SK-N-SH treated with all-trans-retinoic acid at 6 μM for 48 hours (cell line): ENCODE data around the gene ENTR1.

Experiments
- ARNTL ChIP-seq: fragments of 450-650 bp; formaldehyde crosslinking; IDR thresholded peaks from 2 replicates; pipeline ENCODE4 v1.5.0; 2020; ENCODE audit warnings: low read depth, mild to moderate bottlenecking, moderate library complexity, borderline replicate concordance
- CREB5 ChIP-seq: fragments of 250-450 bp; sonication (Bioruptor Pico); IDR thresholded peaks from 2 replicates; pipeline ENCODE4 v1.5.1; 2020; ENCODE audit warnings: low read depth, mild to moderate bottlenecking, moderate library complexity
- CSDC2 ChIP-seq: fragments of 250-450 bp; sonication (Bioruptor Pico); IDR thresholded peaks from 2 replicates; pipeline ENCODE4 v1.5.0; 2020; ENCODE audit warnings: mild to moderate bottlenecking, moderate library complexity
- ESRRG ChIP-seq: fragments of 250-450 bp; sonication (Bioruptor Pico); IDR thresholded peaks from 2 replicates; pipeline ENCODE4 v1.6.1; 2021; ENCODE audit warnings: mild to moderate bottlenecking
- GLIS3 ChIP-seq: fragments of 250-450 bp; sonication (Bioruptor Pico); IDR thresholded peaks from 2 replicates; pipeline ENCODE4 v1.5.0; 2020; ENCODE audit warnings: mild to moderate bottlenecking, moderate library complexity
- PATZ1 ChIP-seq: fragments of 250-450 bp; sonication (Bioruptor Pico); IDR thresholded peaks from 2 replicates; pipeline ENCODE4 v1.8.0; 2020; ENCODE audit warnings: mild to moderate bottlenecking, moderate library complexity, borderline replicate concordance
- RARB ChIP-seq: fragments of 250-450 bp; sonication (Bioruptor Pico); IDR thresholded peaks from 2 replicates; pipeline ENCODE4 v1.8.0; 2021; ENCODE audit warnings: mild to moderate bottlenecking, moderate library complexity
- SNAI2 ChIP-seq: fragments of 250-450 bp; sonication (Bioruptor Pico); IDR thresholded peaks from 2 replicates; pipeline ENCODE4 v1.5.0; 2020; ENCODE audit warnings: mild to moderate bottlenecking, moderate library complexity
- ZFP3 ChIP-seq: fragments of 250-450 bp; sonication (Bioruptor Pico); IDR thresholded peaks from 2 replicates; pipeline ENCODE4 v1.5.0; 2020; ENCODE audit warnings: mild to moderate bottlenecking, moderate library complexity
- ZFP30 ChIP-seq: fragments of 450-650 bp; formaldehyde crosslinking; IDR thresholded peaks from 2 replicates; pipeline ENCODE4 v1.5.0; 2022; ENCODE audit warnings: mild to moderate bottlenecking, moderate library complexity
- ZNF565 ChIP-seq: fragments of 450-650 bp; formaldehyde crosslinking; conservative IDR thresholded peaks from 2 replicates; pipeline ENCODE4 v1.5.0; 2020; ENCODE audit warnings: low read depth, mild to moderate bottlenecking, moderate library complexity

GRCh38 chr9:136373300-136374182, 36.9 kb downstream of the ENTR1 start, which contains the start of gene CARD9:
- TF ChIP-seq GLIS3 (CRISPR knock-in tag), result no peak
- TF ChIP-seq PATZ1 (CRISPR knock-in tag), result no peak
- no peak for TF ChIP-seq ZFP3 (CRISPR knock-in tag)
- TF ChIP-seq CSDC2 (CRISPR knock-in tag), result no peak
- TF ChIP-seq SNAI2 (CRISPR knock-in tag), result no peak
- no peak for TF ChIP-seq ARNTL
- no peak for TF ChIP-seq CREB5 (CRISPR knock-in tag)
- no peak for TF ChIP-seq ZNF565 (CRISPR knock-in tag)
- no peak for TF ChIP-seq RARB (CRISPR knock-in tag)
- no peak for TF ChIP-seq ESRRG
- no peak for TF ChIP-seq ZFP30 (CRISPR knock-in tag)
